Kidney (tissue), 14 donors: ENCODE data around the gene TTC7B. TPM values are rescaled to one million over a fixed set of nuclear protein-coding genes. Genes with fewer than 3 reads are reported as not detected.

ENCODE experiments used
- DNase-seq, 5 donors: peaks; one replicate each; pipeline ENCODE4 v3.0.0-alpha.2; 2013 to 2020
- FAIRE-seq: peaks from 2 replicates; lab custom pipeline; 2012; peaks lifted over from hg19 to GRCh38; lab: Jason Lieb, UNC
- H3K27ac ChIP-seq, 2 donors: one replicate each; pipeline ENCODE4 v1.7.0; 2013; ENCODE audit warnings: low read depth in 2 of 2, low read length in 2 of 2, inconsistent platforms in 1 of 2
- H3K27me3 ChIP-seq: one replicate; pipeline ENCODE4 v1.7.1; 2013; ENCODE audit warnings: low read length, inconsistent platforms; ENCODE audit not compliant: control insufficient read depth, insufficient read depth
- H3K36me3 ChIP-seq, 3 donors: one replicate each; pipeline versions ENCODE4 v1.7.0 to v1.7.1; 2013; ENCODE audit warnings: low read length in 3 of 3, control low read depth in 1 of 3, inconsistent platforms in 1 of 3; ENCODE audit not compliant: insufficient read depth in 3 of 3, control insufficient read depth in 2 of 3
- H3K4me1 ChIP-seq, 3 donors: one replicate each; pipeline versions ENCODE4 v1.7.0 to v1.7.1; 2013; ENCODE audit warnings: low read length in 3 of 3, inconsistent platforms in 1 of 3, low read depth in 1 of 3; ENCODE audit not compliant: control insufficient read depth in 2 of 3, insufficient read depth in 2 of 3
- H3K4me3 ChIP-seq, 3 donors: one replicate each; pipeline versions ENCODE4 v1.7.0 to v1.8.1; 2013; ENCODE audit warnings: low read length in 3 of 3, control low read depth in 1 of 3, inconsistent platforms in 1 of 3
- H3K9ac ChIP-seq, 3 donors: one replicate each; pipeline versions ENCODE4 v1.7.0 to v1.7.1; 2013; ENCODE audit warnings: low read length in 3 of 3, control low read depth in 1 of 3, inconsistent platforms in 1 of 3
- H3K9me3 ChIP-seq, 3 donors: one replicate each; pipeline versions ENCODE4 v1.7.0 to v1.7.1; 2013; ENCODE audit warnings: low read length in 3 of 3, control low read depth in 1 of 3, inconsistent platforms in 1 of 3; ENCODE audit not compliant: control insufficient read depth in 2 of 3, insufficient read depth in 1 of 3
- CTCF ChIP-seq: IDR thresholded peaks from 3 replicates; pipeline ENCODE4 v1.5.1; 2012; ENCODE audit warnings: mild to moderate bottlenecking, moderate library complexity, borderline replicate concordance; ENCODE audit not compliant: insufficient read depth; ENCODE audit errors: extremely low read depth
- intact Hi-C: fragments of 100-400 bp; cut with DNase I; formaldehyde crosslinking; loops from one replicate; pipeline ENCODE4 v1.11.1; 2022
- polyA plus RNA-seq: library from polyadenylated mRNA; stranded (reverse); fragments of 350-450 nt; fragmentation: Illumina TruSeq; extraction: RNeasy Lipid Tissue Mini Kit (QIAGEN cat#74804); gene quantifications from one replicate; pipeline ENCODE4 v1.2.3, GENCODE V29; 2014; ENCODE audit warnings: low read depth, low replicate concordance; ENCODE audit not compliant: insufficient read depth
- total RNA-seq: library from RNA; stranded (reverse); fragmentation: NEBNext Ultra II Directional; extraction: Animal tissue kit (Norgen Biotek cat#: 25700); gene quantifications from one replicate; pipeline ENCODE4 v1.2.1, GENCODE V29; 2021
- donor health status: control.
- donor health status: control.
- donor health status: control.
- donor health status: control.
- donor health status: control.
- donor health status: DM: yes; HTN: yes; CAD: no.
- donor health status: Normal renal cell carcinoma (clear cell type).

The TTC7B gene
- total and polyA plus RNA-seq, 2 donors from 2014 or later = 23.4 to 48.3 TPM

GRCh38 chr14:90544566-90544965 is 271.7 kb downstream of the TTC7B start:
- no peaks in the 10 kb centered on the region for H3K9me3 ChIP-seq
- FAIRE-seq (no peak), DNase-seq (peak in 1 of 5 donors; percentile 26)
- H3K27me3 ChIP-seq = no peaks in the 10 kb centered on the region
- H3K4me1 ChIP-seq = peaks cover 0 to 19% (median 17%) of the 10 kb centered on the region in 3 donors
- TF ChIP-seq CTCF = no peak
- no peak overlapping the region for H3K4me3 ChIP-seq
- H3K36me3 ChIP-seq = peaks cover 0 to 4% (median 2%) of the 10 kb centered on the region in 3 donors
- no peak overlapping the region for H3K9ac ChIP-seq
- H3K27ac ChIP-seq = no peak overlapping the region
- intact Hi-C loops = no loop called here

- no peak for TF ChIP-seq CTCF
- Histone ChIP-seq H3K27me3 (no peaks in the 10 kb centered on the region), H3K36me3 (peaks cover 0 to 5% (median 2%) of the 10 kb centered on the region in 3 donors), H3K9ac (no peak overlapping the region), H3K9me3 (no peaks in the 10 kb centered on the region), H3K4me3 (no peak overlapping the region), H3K27ac (no peak overlapping the region), H3K4me1 (peaks cover 0 to 19% (median 17%) of the 10 kb centered on the region in 3 donors)
- DNase-seq = peak in 1 of 5 donors; percentile 52
- no peak for FAIRE-seq
- intact Hi-C loops = no loop called here
Measured at GRCh38 chr14:90543876-90544275, 272.4 kb downstream of the TTC7B start.

GRCh38 chr14:90541076-90541634 is 275.1 kb downstream of the TTC7B start:
- FAIRE-seq = no peak
- H3K36me3 ChIP-seq = peaks cover 0 to 5% (median 2%) of the 10 kb centered on the region in 3 donors

More at GRCh38 chr14:90541076-90541634, 275.1 kb downstream of the TTC7B start:
- H3K9me3 ChIP-seq = no peaks in the 10 kb centered on the region
- no peak overlapping the region for H3K27ac ChIP-seq
- H3K9ac ChIP-seq = no peak overlapping the region
- intact Hi-C loops = no loop called here
- no peak overlapping the region for H3K4me3 ChIP-seq
- TF ChIP-seq CTCF = no peak
- peaks cover 0 to 16% (median 10%) of the 10 kb centered on the region in 3 donors for H3K4me1 ChIP-seq
- no peaks in the 10 kb centered on the region for H3K27me3 ChIP-seq
- DNase-seq = peak in 1 of 5 donors; percentile 59
